Spleen (tissue), 11 donors: ENCODE results near the gene MTERF4. TPM values are rescaled to one million over a fixed set of nuclear protein-coding genes. Genes with fewer than 3 reads are reported as not detected.

Experiments
- DNase-seq: peaks from one replicate; pipeline ENCODE4 v3.0.0-alpha.2; 2020
- H3K27ac ChIP-seq, 8 donors: fragments of 200-600 bp; sonication (generic) in 7 of 8; 1 replicate in 4 of 8; 2 replicates in 4 of 8; pipeline versions ENCODE4 v1.5.0 to v1.8.0; 2016 to 2021; ENCODE audit warnings: inconsistent platforms in 4 of 8, mild to moderate bottlenecking in 4 of 8, moderate library complexity in 1 of 8
- H3K27me3 ChIP-seq, 7 donors: fragments of 200-600 bp; sonication (generic) in 6 of 7; replicated peaks in 1 of 7; 1 replicate in 4 of 7; 2 replicates in 3 of 7; pipeline versions ENCODE4 v1.5.0 to v1.8.0; 2016 to 2021; ENCODE audit warnings: inconsistent platforms in 3 of 7, mild to moderate bottlenecking in 1 of 7
- H3K36me3 ChIP-seq, 6 donors: fragments of 200-600 bp; sonication (generic) in 5 of 6; 1 replicate in 4 of 6; 2 replicates in 2 of 6; pipeline versions ENCODE4 v1.5.0 to v1.8.0; 2016 to 2021; ENCODE audit warnings: inconsistent platforms in 2 of 6
- H3K4me1 ChIP-seq, 6 donors: fragments of 200-600 bp; sonication (generic) in 5 of 6; 1 replicate in 3 of 6; 2 replicates in 3 of 6; pipeline versions ENCODE4 v1.5.0 to v1.8.0; 2016 to 2021; ENCODE audit warnings: inconsistent platforms in 3 of 6
- H3K4me3 ChIP-seq, 8 donors: fragments of 200-600 bp; sonication (generic) in 7 of 8; 1 replicate in 4 of 8; 2 replicates in 4 of 8; pipeline versions ENCODE4 v1.5.0 to v1.8.0; 2016 to 2021; ENCODE audit warnings: inconsistent platforms in 4 of 8, mild to moderate bottlenecking in 4 of 8, moderate library complexity in 2 of 8
- H3K9me3 ChIP-seq, 8 donors: fragments of 200-600 bp; sonication (generic) in 7 of 8; 1 replicate in 4 of 8; 2 replicates in 4 of 8; pipeline versions ENCODE4 v1.5.0 to v1.8.0; 2016 to 2021; ENCODE audit warnings: inconsistent platforms in 4 of 8
- POLR2A ChIP-seq, 3 donors: fragments of 450-650 bp; IDR thresholded peaks; one replicate each; pipeline ENCODE4 v1.5.1; 2017; ENCODE audit warnings: antibody characterized with exemption in 3 of 3, mild to moderate bottlenecking in 1 of 3
- POLR2AphosphoS5 ChIP-seq, 3 donors: sonication (generic); formaldehyde crosslinking; IDR thresholded peaks; one replicate each; pipeline ENCODE4 v1.5.1; 2017; ENCODE audit warnings: antibody characterized with exemption in 3 of 3
- WGBS, 5 donors: extraction: QIAGEN DNeasy Blood & Tissue Kit in 3 of 5; methylation state at CpG; one replicate each; pipeline versions ENCODE4 v1.1.5 to v1.1.7; 2013 to 2018; 5-methylcytosine and 5-hydroxymethylcytosine counted together
- intact Hi-C: fragments of 100-400 bp; cut with DNase I; formaldehyde crosslinking; loops from one replicate; pipeline ENCODE4 v1.15.0; 2023; ENCODE audit warnings: low total_unique reads
- polyA plus RNA-seq, 3 donors: library from polyadenylated mRNA; stranded (reverse); fragments of 200-250 nt; gene quantifications; one replicate each; pipeline ENCODE4 v1.2.1, GENCODE V29; 2013
- total RNA-seq, 7 donors: library from RNA; depleted of rRNA in 3 of 7; stranded (reverse); fragments of >200 nt in 3 of 7; fragmentation: NEBNext Ultra II Directional in 4 of 7; extraction: Animal tissue kit (Norgen Biotek cat#: 25700) in 4 of 7; gene quantifications; one replicate each; pipeline versions ENCODE4 v1.1.0 to v1.2.1, GENCODE V29; 2016 to 2021
- TF ChIP-seq, protein P1 (sequence below), 11 experiments: fragments of 200-600 bp in 7 of 11; fragments of 450-650 bp in 4 of 11; sonication (generic) in 4 of 11; IDR thresholded peaks in 8 of 11; conservative IDR thresholded peaks in 3 of 11; 1 replicate in 7 of 11; 2 replicates in 4 of 11; pipeline versions ENCODE4 v1.4.0 to v1.8.0; 2016 to 2021; ENCODE audit warnings: antibody characterized with exemption in 11 of 11, inconsistent platforms in 4 of 11, mild to moderate bottlenecking in 1 of 11
- donor health status: healthy with polysubstance abuse.
- donor health status: DM: no; HTN: no; CAD: no; lungs with moderate emphysema.
- donor health status: DM: no; HTN: no; CAD: no.
- donor health status: Bipolar disorder and iron deficiency.
- donor health status: healthy.
- donor health status: DM: no; HTN: no; CAD: no.
- donor health status: DM: yes; HTN: yes; CAD: no.

MTERF4 gene
- total and polyA plus RNA-seq, 10 donors: 28.4 to 74.0 (median 47.2) TPM

DNA sequence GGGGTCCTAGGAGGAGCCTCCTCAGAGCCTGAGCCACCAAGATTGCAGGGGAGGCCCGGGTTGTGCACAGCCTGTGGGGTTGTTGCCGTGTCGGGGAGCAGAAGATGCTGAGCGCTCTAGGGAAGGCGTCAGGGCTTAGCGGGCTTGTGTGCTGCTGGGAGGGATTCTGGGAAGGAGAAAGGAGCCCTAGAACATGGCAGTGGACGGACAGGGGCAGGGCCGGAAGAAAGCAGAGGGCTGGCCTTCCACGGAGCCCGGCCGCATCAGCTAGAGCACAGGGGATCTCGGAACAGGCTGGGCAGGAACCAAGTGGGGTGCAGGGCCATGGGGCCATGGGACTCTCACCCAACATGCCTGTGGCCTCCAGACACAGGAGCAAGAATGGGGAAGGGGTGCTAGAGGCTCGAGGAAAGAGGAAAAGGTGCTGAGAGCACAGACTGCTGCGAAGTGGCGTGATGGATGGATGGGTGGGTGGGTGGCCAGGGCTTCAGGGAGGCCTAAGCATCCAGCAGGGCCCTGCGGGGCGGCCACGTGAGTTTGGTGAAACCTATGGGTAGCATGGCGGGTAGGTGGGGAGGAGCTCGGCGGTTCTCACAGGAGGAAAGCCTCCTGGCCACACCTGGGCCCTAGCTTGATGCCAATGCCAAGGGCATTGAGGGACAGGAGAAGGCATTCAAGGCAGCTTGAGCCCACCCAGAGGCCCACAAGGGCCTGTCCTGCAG, 35.8 kb downstream of the MTERF4 start:
- 88 to 96% (median 92%) methylated on average over 21 of the region's 21 CpGs for WGBS, 5 donors
- H3K4me3 ChIP-seq: no peak overlapping the region
- H3K27me3 ChIP-seq: peaks cover 0 to 12% (median 0%) of the 10 kb centered on the region in 7 donors
- no peak for DNase-seq
- peaks cover 0 to 66% (median 32%) of the 10 kb centered on the region in 6 donors for H3K36me3 ChIP-seq
- H3K4me1 ChIP-seq: peaks cover 0 to 19% (median 8%) of the 10 kb centered on the region in 6 donors
- H3K27ac ChIP-seq: no peak overlapping the region
- no peaks in the 10 kb centered on the region for H3K9me3 ChIP-seq
- intact Hi-C loops: loop anchor here (10.0 kb wide), 1 partner anchor 212 kb away; no protein-coding TSS in a partner anchor
- TF ChIP-seq POLR2AphosphoS5 (IDR thresholded peaks at IDR 0.05): no peak
- TF ChIP-seq, protein P1, sequence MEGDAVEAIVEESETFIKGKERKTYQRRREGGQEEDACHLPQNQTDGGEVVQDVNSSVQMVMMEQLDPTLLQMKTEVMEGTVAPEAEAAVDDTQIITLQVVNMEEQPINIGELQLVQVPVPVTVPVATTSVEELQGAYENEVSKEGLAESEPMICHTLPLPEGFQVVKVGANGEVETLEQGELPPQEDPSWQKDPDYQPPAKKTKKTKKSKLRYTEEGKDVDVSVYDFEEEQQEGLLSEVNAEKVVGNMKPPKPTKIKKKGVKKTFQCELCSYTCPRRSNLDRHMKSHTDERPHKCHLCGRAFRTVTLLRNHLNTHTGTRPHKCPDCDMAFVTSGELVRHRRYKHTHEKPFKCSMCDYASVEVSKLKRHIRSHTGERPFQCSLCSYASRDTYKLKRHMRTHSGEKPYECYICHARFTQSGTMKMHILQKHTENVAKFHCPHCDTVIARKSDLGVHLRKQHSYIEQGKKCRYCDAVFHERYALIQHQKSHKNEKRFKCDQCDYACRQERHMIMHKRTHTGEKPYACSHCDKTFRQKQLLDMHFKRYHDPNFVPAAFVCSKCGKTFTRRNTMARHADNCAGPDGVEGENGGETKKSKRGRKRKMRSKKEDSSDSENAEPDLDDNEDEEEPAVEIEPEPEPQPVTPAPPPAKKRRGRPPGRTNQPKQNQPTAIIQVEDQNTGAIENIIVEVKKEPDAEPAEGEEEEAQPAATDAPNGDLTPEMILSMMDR (IDR thresholded peaks at IDR 0.05 in 8 of 11, conservative IDR thresholded peaks at IDR 0.05 in 3 of 11): no peak
- TF ChIP-seq POLR2A (IDR thresholded peaks at IDR 0.05): no peak

- DNase-seq: no peak
- 91 to 95% (median 92%) methylated on average over 21 to 27 of the region's 27 CpGs for WGBS, 5 donors
- Histone ChIP-seq H3K27ac (no peak overlapping the region), H3K27me3 (peaks cover 0 to 12% (median 0%) of the 10 kb centered on the region in 7 donors), H3K4me1 (peaks cover 0 to 19% (median 8%) of the 10 kb centered on the region in 6 donors), H3K36me3 (peaks cover 0 to 57% (median 27%) of the 10 kb centered on the region in 6 donors), H3K4me3 (no peak overlapping the region), H3K9me3 (no peaks in the 10 kb centered on the region)
- intact Hi-C loops: loop anchor here (10.0 kb wide), 1 partner anchor 211 kb away; no protein-coding TSS in a partner anchor
- peak in 2 of 3 donors; percentile 18 to 56 for TF ChIP-seq POLR2AphosphoS5 (IDR thresholded peaks at IDR 0.05)
- TF ChIP-seq, protein P1 (IDR thresholded peaks at IDR 0.05 in 8 of 11, conservative IDR thresholded peaks at IDR 0.05 in 3 of 11): no peak
- no peak for TF ChIP-seq POLR2A (IDR thresholded peaks at IDR 0.05)
Observed at GRCh38 chr2:241065355-241065803, 36.7 kb downstream of the MTERF4 start.

GRCh38 chr2:241064802-241065354, 37.2 kb downstream of the MTERF4 start:
- H3K9me3 ChIP-seq: no peaks in the 10 kb centered on the region
- WGBS, 5 donors: 90 to 93% (median 92%) methylated on average over 14 to 23 of the region's 23 CpGs
- no peak overlapping the region for H3K27ac ChIP-seq
- no peak for DNase-seq
- TF ChIP-seq POLR2A (IDR thresholded peaks at IDR 0.05) (no peak), POLR2AphosphoS5 (IDR thresholded peaks at IDR 0.05) (no peak)
- TF ChIP-seq, protein P1 (IDR thresholded peaks at IDR 0.05 in 8 of 11, conservative IDR thresholded peaks at IDR 0.05 in 3 of 11): no peak
- no peak overlapping the region for H3K4me3 ChIP-seq
- H3K27me3 ChIP-seq: peaks cover 0 to 12% (median 0%) of the 10 kb centered on the region in 7 donors
- intact Hi-C loops: loop anchor here (10.0 kb wide), 1 partner anchor 210 kb away; no protein-coding TSS in a partner anchor
- H3K4me1 ChIP-seq: peaks cover 0 to 19% (median 8%) of the 10 kb centered on the region in 6 donors
- peaks cover 0 to 52% (median 24%) of the 10 kb centered on the region in 6 donors for H3K36me3 ChIP-seq
